ENCODE results near the gene URB2. TPM values are rescaled to one million over a fixed set of nuclear protein-coding genes. Genes with fewer than 3 reads are reported as not detected.

URB2 gene
- total RNA-seq, 1 experiment from 2014 or later = 21.9 TPM

DNA sequence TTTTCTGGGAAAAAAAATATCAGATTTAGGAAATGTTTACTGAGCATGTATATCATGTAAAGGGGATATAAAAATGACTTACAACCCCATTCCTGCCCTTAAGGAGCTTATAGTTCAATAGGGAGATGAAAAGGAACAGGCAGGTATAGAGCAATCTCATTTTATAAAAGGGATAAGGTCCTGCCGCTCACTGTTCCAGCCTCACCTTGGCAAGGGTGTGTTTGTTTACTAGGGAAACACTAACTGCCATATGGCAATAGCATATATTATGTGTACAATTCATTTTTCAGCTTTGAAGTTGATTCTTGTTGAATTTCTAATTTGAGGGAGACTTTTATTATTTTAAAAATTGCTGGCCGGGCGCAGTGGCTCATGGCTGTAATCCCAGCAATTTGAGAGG is 25.5 kb downstream of the URB2 start:
- ATAC-seq = no peak
- H3K4me1 ChIP-seq (ENCODE audit: control insufficient read depth, insufficient read depth, low read length) = no peaks in the 10 kb centered on the region
- ChIA-PET POLR2A (no interaction called here), CTCF (no interaction called here)
- H3K4me3 ChIP-seq (ENCODE audit: low read depth in 2 of 2, low read length in 2 of 2) = no peak overlapping the region
- H3K27ac ChIP-seq (ENCODE audit: low read length) = no peak overlapping the region
- H3K36me3 ChIP-seq (ENCODE audit: control insufficient read depth, insufficient read depth, low read length) = peaks cover 39% of the 10 kb centered on the region
- no peaks in the 10 kb centered on the region for H3K27me3 ChIP-seq (ENCODE audit: control insufficient read depth, insufficient read depth, low read length)
- no peak for DNase-seq (ENCODE audit: low read depth, low spot score)
- intact Hi-C loops (cut with micrococcal nuclease; ENCODE audit: unreplicated experiment) (no loop called here), in situ Hi-C loops (cut with HindIII; ENCODE audit: low pct_unique_long_range_greater_than_20kb, low sequenced_read_pairs) (no loop called here)
- H3K9me3 ChIP-seq (ENCODE audit: control insufficient read depth, insufficient read depth, low read depth, low read length) = no peaks in the 10 kb centered on the region
- TF ChIP-seq TCF7L2 (IDR thresholded peaks at IDR 0.05; ENCODE audit: low read depth, low read length) (no peak), SIN3A (IDR thresholded peaks at IDR 0.05; ENCODE audit: borderline replicate concordance, insufficient read depth, low read depth, low read length) (no peak), POLR2AphosphoS5 (IDR thresholded peaks at IDR 0.05; ENCODE audit: low read depth, low read length) (no peak)
- TF ChIP-seq, protein P1, sequence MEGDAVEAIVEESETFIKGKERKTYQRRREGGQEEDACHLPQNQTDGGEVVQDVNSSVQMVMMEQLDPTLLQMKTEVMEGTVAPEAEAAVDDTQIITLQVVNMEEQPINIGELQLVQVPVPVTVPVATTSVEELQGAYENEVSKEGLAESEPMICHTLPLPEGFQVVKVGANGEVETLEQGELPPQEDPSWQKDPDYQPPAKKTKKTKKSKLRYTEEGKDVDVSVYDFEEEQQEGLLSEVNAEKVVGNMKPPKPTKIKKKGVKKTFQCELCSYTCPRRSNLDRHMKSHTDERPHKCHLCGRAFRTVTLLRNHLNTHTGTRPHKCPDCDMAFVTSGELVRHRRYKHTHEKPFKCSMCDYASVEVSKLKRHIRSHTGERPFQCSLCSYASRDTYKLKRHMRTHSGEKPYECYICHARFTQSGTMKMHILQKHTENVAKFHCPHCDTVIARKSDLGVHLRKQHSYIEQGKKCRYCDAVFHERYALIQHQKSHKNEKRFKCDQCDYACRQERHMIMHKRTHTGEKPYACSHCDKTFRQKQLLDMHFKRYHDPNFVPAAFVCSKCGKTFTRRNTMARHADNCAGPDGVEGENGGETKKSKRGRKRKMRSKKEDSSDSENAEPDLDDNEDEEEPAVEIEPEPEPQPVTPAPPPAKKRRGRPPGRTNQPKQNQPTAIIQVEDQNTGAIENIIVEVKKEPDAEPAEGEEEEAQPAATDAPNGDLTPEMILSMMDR (IDR thresholded peaks at IDR 0.05) = no peak
- TF ChIP-seq, protein P2, sequence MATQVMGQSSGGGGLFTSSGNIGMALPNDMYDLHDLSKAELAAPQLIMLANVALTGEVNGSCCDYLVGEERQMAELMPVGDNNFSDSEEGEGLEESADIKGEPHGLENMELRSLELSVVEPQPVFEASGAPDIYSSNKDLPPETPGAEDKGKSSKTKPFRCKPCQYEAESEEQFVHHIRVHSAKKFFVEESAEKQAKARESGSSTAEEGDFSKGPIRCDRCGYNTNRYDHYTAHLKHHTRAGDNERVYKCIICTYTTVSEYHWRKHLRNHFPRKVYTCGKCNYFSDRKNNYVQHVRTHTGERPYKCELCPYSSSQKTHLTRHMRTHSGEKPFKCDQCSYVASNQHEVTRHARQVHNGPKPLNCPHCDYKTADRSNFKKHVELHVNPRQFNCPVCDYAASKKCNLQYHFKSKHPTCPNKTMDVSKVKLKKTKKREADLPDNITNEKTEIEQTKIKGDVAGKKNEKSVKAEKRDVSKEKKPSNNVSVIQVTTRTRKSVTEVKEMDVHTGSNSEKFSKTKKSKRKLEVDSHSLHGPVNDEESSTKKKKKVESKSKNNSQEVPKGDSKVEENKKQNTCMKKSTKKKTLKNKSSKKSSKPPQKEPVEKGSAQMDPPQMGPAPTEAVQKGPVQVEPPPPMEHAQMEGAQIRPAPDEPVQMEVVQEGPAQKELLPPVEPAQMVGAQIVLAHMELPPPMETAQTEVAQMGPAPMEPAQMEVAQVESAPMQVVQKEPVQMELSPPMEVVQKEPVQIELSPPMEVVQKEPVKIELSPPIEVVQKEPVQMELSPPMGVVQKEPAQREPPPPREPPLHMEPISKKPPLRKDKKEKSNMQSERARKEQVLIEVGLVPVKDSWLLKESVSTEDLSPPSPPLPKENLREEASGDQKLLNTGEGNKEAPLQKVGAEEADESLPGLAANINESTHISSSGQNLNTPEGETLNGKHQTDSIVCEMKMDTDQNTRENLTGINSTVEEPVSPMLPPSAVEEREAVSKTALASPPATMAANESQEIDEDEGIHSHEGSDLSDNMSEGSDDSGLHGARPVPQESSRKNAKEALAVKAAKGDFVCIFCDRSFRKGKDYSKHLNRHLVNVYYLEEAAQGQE (IDR thresholded peaks at IDR 0.05; ENCODE audit: insufficient read depth in 1 of 2, low read depth in 2 of 2, low read length in 1 of 2) = no peak
- no TSS peak for BruUV-seq (replicated peaks)

DNA sequence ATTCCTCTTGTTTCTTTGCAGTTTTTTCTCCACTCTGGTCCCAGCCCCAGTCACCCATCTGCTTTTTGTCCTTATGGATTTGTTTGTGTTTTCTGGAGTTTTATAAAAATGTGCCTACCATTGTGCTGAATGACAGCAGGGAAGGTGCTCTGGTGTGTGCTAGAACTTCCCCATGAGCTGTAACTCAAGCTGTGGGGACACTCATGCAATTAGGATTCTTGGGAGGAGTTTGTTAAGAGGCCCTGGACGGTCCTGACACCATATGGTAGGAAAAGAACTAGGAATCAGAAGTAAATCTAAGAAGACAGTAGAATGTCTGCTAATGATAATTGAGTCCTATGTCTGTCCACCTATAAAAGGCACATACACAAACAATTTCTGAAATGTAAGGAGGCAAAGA is 27.4 kb downstream of the URB2 start:
- ChIA-PET POLR2A (no interaction called here), CTCF (no interaction called here)
- Histone ChIP-seq H3K9me3 (ENCODE audit: control insufficient read depth, insufficient read depth, low read depth, low read length) (no peaks in the 10 kb centered on the region), H3K27me3 (ENCODE audit: control insufficient read depth, insufficient read depth, low read length) (no peaks in the 10 kb centered on the region), H3K4me1 (ENCODE audit: control insufficient read depth, insufficient read depth, low read length) (no peaks in the 10 kb centered on the region), H3K4me3 (ENCODE audit: low read depth in 2 of 2, low read length in 2 of 2) (no peak overlapping the region), H3K27ac (ENCODE audit: low read length) (no peak overlapping the region), H3K36me3 (ENCODE audit: control insufficient read depth, insufficient read depth, low read length) (peaks cover 29% of the 10 kb centered on the region)
- TF ChIP-seq POLR2AphosphoS5 (IDR thresholded peaks at IDR 0.05; ENCODE audit: low read depth, low read length) (no peak), TCF7L2 (IDR thresholded peaks at IDR 0.05; ENCODE audit: low read depth, low read length) (no peak), SIN3A (IDR thresholded peaks at IDR 0.05; ENCODE audit: borderline replicate concordance, insufficient read depth, low read depth, low read length) (no peak)
- TF ChIP-seq, protein P2 (IDR thresholded peaks at IDR 0.05; ENCODE audit: insufficient read depth in 1 of 2, low read depth in 2 of 2, low read length in 1 of 2) = no peak
- TF ChIP-seq, protein P1 (IDR thresholded peaks at IDR 0.05) = no peak
- DNase-seq (ENCODE audit: low read depth, low spot score) = no peak
- intact Hi-C loops (cut with micrococcal nuclease; ENCODE audit: unreplicated experiment) = no loop called here
- in situ Hi-C loops (cut with HindIII; ENCODE audit: low pct_unique_long_range_greater_than_20kb, low sequenced_read_pairs) = no loop called here
- no peak for ATAC-seq
- no TSS peak for BruUV-seq (replicated peaks)

Measured in Panc1 (cell line).